ENCODE results near the gene ABI1.

GRCh38 chr10:26857991-26858706 lies 2.6 kb downstream of the ABI1 start:
- no peak for TF ChIP-seq POLR2A (IDR thresholded peaks at IDR 0.05)
- TF ChIP-seq CTCF (IDR thresholded peaks at IDR 0.05): no peak
